CMK (cell line): Measurements from ENCODE around the gene DLGAP1.
"Not testable (repeated sequence)": the region's sequence is repeated elsewhere in the genome, so short reads cannot be mapped to it uniquely, and the experiment has no call there.

Experiments used
- DNase-seq: peaks from one replicate; pipeline ENCODE4 v3.0.0-alpha.2; 2010; ENCODE audit warnings: low read depth

DLGAP1 gene

GRCh38 chr18:3720159-3720558, 734.9 kb downstream of the DLGAP1 start:
- no peak for DNase-seq

GRCh38 chr18:3717376-3718025, 737.6 kb downstream of the DLGAP1 start:
- DNase-seq: no peak

GRCh38 chr18:3716116-3716660, 738.9 kb downstream of the DLGAP1 start:
- DNase-seq: no peak

- no peak for DNase-seq
These were observed 739.7 kb downstream of the DLGAP1 start for GRCh38 chr18:3715231-3716080.

- no peak for DNase-seq
These were observed 741.4 kb downstream of the DLGAP1 start for GRCh38 chr18:3713708-3714107.

- no peak for DNase-seq
These were observed 741.9 kb downstream of the DLGAP1 start for GRCh38 chr18:3713166-3713565.

- DNase-seq: no peak
These were observed 742.6 kb downstream of the DLGAP1 start for GRCh38 chr18:3712491-3712890.

- no peak for DNase-seq
These were observed 744.3 kb downstream of the DLGAP1 start for GRCh38 chr18:3710712-3711301.

- DNase-seq: no peak
These were observed 745.9 kb downstream of the DLGAP1 start for GRCh38 chr18:3709205-3709604.

GRCh38 chr18:3706279-3707097, 748.6 kb downstream of the DLGAP1 start:
- DNase-seq: no peak

- no peak for DNase-seq
These were observed 750.4 kb downstream of the DLGAP1 start for GRCh38 chr18:3704556-3705344.

GRCh38 chr18:3703732-3704176, 751.4 kb downstream of the DLGAP1 start:
- DNase-seq: no peak

- not testable (repeated sequence) for DNase-seq
These were observed 755.2 kb downstream of the DLGAP1 start for GRCh38 chr18:3699707-3700567.

- not testable (repeated sequence) for DNase-seq
These were observed 760.9 kb downstream of the DLGAP1 start for GRCh38 chr18:3694030-3694778.

- no peak for DNase-seq
These were observed 761.7 kb downstream of the DLGAP1 start for GRCh38 chr18:3693410-3693809.

- no peak for DNase-seq
These were observed 762.4 kb downstream of the DLGAP1 start for GRCh38 chr18:3692691-3693090.

- no peak for DNase-seq
These were observed 762.9 kb downstream of the DLGAP1 start for GRCh38 chr18:3692113-3692621.

GRCh38 chr18:3691705-3692104, 763.4 kb downstream of the DLGAP1 start:
- no peak for DNase-seq

- DNase-seq: no peak
These were observed 764.4 kb downstream of the DLGAP1 start for GRCh38 chr18:3690764-3691066.
